ENCODE data around the gene KIF18A. TPM values are rescaled to one million over a fixed set of nuclear protein-coding genes. Genes with fewer than 3 reads are reported as not detected.
"Not testable (repeated sequence)": the region's sequence is repeated elsewhere in the genome, so short reads cannot be mapped to it uniquely, and the experiment has no call there.

KIF18A gene
- total RNA-seq, 1 experiment from 2014 or later = 34.1 TPM

DNA sequence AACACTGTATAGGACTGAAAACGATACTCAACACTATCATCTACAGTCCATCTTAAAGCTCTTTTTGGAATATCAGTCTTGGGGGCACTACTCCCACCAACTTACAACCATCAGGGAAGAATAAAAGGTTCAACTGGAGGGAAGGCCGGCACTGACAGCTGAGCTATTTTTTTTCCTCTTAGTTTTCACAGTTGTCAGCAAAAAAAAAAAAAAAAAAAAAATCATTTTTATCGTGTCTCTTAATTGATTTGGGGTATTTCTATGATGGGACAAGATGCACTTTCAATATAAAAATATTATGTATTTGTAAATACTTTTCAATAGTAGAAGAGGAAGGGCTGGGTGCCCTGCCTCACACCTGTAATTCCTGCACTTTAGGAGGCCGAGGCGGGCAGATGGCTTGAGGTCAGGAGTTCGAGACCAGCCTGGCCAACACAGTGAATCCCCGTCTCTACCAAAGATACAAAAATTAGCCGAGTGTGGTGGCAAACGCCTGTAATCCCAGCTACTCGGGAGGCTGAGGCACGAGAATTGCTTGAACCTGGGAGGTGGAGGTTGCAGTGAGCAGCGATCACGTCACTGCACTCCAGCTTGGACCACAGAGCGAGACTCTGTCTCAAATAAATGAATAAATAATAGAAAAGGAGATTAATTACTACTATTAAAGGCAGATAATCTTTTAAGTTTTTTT is 1.5 kb downstream of the KIF18A start:
- DNase-seq (ENCODE audit: low spot score) = no peak

DNA sequence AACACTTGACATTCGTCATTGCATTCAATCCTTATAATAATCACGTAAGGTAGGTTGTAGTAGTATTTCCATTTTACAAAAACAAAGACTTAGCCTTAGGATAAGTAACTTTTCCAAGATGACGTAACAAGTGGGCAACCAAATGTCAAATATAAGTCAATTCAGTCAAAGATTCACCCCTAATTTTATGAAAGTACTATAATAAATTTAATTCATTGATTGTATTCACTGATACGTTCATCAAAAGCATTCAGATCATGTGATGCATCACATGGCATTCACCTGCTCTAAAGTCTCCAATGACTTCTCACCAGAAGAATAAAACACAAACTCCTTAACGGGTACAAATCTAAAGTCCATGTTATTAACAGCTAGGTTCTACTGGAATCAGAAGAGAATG is 2.1 kb downstream of the KIF18A start:
- DNase-seq (ENCODE audit: low spot score) = no peak

DNA sequence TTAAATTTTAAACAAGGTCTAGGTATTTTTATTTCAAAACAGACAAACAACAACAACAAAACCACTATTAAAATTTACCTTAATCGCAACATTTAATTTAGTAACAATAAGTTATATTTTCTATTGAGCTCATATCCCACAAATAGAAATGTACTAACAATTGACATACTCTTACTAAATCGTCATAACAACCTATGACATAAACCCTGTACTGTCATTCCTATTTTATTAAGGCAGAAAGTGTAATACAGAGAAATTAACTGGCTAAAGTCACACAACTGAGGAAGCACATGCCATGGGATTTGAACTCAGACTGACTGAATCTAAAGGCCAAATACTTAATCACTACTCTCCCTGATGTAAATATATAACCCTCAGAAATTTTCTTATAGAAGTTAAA is 3.0 kb downstream of the KIF18A start:
- DNase-seq (ENCODE audit: low spot score) = no peak

DNA sequence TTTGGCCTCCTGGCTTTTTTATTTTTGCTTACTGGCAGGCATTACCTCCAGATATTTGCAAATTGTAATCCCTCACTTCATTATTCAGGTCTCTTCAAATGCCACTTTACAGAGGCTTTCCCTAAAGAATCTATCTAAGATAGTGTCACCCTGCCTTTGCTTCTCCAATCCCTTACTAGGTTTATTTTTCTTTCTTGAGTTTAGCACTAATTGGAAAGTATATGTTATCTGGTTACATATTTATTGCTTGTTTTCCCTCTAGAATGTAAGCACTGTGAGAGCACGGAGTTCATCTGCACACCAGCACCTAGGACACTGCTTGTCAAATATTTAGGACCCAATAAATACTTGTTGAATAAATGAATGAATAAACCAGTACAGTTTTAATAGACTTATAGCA is 3.5 kb downstream of the KIF18A start:
- no peak for DNase-seq (ENCODE audit: low spot score)

DNA sequence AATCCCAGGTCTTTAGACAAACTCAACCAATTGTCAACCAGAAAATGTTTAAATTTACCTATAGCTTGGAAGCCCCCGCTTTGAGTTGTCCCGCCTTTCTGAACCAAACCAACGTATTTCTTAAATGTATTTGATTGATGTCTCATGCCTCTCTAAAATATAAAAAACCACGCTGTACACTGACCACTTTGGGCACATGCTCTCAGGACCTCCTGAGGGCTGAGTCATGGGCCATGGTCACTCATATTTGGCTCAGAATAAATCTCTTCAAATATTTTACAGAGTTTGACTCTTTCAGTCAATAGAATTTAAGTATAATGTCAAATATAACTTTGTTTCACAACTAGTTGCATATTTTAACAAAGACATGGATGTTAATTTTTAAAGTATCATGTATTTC is 5.7 kb downstream of the KIF18A start:
- not testable (repeated sequence) for DNase-seq (ENCODE audit: low spot score)

DNA sequence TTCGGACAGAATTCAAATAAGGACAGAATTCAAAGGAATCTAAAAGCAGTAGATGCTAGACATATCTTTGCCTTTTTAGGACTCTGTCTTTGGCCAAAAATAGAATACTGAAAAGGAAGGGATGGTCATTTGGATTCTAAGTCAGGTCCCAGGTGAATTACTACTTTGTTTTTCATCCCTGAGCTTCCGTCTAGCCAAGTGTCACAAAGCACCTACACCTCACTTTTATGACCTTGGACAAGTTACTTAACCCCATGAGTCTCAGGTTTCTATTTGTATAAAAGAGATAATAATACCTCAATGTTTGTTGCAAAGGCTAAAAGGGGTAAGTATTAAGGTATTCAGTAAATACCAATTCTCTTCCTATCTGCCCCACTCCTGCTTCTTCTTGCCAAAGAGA is 7.3 kb downstream of the KIF18A start:
- no peak for DNase-seq (ENCODE audit: low spot score)

DNA sequence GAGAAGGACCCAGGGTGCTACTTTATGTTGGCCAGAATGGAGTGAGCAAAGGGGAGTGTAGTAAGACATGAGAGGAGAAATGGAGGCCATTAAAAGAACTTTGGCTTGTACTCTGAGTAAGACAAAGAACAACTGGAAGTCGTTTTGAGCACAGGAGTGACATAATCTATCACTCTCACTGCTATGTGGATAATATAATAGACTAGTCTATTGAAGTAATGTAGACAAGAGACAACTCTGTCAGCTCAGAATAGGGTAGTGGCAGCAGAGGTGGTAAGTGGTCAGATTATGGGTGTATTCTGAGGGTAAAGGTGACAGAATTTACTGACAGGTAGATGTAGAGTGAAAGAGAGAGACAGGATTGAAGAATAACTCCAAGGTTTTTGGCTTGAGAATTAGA is 8.2 kb downstream of the KIF18A start:
- DNase-seq (ENCODE audit: low spot score) = no peak

DNA sequence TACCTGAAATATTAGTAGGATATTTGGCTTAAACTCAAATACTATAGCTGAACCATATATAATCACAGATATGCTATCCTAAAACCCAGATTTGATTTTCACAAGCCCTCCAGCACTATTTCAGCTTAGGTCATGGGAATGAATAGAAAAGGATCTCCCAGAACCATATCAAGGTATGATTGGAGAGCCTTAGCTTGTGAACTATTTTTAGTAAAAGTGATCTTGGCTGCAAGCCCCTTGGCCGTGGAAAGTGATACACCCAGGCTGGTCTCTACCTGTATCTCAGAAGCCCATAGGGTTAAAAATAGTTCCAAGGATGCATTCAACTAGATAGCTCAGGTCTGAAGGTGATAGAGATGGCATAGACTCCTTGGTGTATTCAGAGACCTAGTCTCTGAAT is 9.7 kb downstream of the KIF18A start:
- DNase-seq (ENCODE audit: low spot score) = no peak

DNA sequence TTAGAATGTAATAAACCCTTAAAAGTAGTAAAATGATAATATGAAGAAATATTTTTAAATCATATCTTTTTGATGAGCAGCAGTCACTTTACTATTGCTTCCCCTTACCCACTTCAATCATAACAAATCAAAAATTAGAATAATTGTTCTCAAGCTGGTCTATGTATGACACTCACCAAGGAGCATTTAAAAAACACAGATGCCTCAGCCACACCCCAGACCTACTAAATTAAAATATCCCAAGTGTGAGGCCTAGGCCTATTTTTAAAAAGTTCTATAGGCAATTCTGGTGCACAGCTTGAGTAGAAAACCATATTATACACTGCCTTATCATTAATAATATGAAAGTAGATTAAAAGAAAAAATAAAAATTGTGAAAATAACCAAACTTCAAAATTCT is 15.2 kb downstream of the KIF18A start:
- DNase-seq (ENCODE audit: low spot score) = no peak

DNA sequence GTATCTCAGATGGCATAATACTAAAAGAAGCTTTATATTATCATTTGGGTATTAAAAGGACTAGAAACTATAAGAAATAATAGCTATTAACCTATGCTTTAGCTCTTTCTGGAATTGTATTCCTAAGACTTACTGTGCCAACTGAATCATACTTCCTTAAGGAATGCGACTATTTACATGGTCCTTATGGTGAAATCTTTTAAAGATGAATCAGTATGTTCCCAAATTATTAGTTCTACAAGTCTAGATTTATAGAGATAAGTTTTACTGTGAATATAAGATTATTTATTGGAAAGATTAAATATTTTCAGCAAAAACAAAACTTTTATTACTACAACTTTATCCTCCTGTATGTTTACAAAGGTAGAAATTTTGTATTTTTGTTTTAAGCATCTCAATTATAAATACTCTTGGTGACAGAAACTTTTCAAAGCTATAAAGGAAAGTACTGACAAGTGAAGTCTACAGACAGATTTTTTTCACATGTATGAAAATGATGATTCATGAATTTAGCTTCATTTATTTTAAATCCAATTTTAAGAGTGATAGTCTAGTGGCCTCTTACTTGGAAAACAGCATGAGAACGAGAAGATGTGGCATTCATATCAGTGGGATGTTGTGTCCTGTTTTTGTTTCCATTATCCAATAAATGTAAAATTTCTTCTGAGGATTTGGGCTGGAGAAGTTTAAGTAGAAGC is 17.8 kb downstream of the KIF18A start:
- DNase-seq (ENCODE audit: low spot score) = no peak

DNA sequence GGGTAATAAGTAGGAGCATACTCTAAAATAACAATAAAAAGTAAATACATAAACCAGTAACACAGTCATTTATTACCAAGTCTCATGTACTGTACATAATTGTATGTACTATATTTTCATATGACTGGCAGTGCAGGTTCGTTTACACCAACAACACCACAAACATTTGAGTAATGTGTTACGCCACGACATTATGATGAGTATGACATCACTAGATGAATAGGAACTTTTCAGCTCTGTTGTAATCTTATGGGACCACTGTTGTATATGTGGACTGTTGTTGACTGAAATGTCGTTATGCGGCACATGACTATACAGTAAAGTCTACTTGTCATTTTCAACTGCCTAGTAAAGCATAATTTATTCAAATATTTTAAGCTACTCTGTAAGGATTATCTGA is 18.6 kb downstream of the KIF18A start:
- no peak for DNase-seq (ENCODE audit: low spot score)

DNA sequence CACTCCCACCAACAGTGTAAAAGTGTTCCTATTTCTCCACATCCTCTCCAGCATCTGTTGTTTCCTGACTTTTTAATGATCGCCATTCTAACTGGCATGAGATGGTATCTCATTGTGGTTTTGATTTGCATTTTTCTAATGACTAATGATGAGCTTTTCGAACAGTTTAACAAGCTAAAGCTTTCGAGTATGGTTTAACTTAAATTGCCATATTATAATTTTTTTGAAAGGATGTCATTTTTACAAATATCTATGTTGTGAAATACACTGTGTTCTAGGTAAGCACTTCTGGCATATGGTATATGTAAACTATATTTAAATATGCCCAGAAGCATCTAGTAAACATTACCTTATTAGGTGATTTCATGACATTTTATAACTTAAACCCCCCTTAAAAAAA is 20.3 kb downstream of the KIF18A start:
- DNase-seq (ENCODE audit: low spot score) = not testable (repeated sequence)

DNA sequence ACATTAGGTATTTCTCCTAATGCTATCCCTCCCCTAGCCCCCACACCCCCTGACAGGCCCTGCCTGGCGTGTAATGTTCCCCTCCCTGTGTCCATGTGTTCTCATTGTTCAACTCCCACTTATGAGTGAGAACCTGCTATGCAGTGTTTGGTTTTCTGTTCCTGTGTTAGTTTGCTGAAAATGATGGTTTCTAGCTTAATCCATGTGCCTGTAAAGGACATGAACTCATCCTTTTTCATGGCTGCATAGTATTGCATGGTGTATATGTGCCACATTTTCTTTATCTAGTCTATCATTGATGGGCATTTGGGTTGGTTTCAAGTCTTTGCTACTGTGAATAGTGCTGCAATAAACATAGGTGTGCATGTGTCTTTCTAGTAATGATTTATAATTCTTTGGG is 20.8 kb downstream of the KIF18A start:
- DNase-seq (ENCODE audit: low spot score) = not testable (repeated sequence)

DNA sequence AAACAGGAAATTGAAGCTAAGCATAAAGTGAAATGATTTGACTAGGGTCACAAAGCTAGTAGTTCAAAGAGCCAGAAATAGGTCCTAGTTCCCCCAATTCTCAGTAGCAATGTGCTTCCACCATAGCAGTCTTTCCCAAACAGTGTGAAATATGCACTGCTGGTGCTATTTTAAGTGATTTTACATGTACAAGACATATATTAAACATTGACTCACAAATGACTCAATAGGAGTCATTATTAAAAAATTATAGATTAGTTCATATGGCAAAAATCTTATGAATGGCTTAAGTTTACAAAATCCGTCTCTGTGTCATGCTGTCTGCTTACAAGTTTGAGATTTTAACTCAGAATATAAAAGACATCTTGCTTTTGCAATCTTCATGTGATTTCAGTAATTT is 21.4 kb downstream of the KIF18A start:
- no peak for DNase-seq (ENCODE audit: low spot score)

DNA sequence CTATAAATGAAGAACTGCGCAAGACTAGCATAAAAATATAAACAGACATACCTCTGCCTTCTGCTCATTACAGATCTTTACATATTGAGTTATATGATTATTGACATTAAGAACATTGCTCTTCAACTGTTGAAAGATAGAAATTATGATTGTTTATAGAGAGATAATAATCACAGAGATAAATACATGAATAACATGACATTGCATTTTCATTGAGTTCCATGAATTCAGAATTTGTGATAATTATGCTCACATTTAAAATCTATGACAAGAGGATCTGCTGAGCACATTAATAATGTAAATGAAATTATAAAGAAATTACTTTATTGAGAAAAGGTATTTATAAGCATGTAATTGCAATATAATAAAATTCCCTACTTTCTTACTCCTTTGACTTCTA is 24.8 kb downstream of the KIF18A start:
- no peak for DNase-seq (ENCODE audit: low spot score)

DNA sequence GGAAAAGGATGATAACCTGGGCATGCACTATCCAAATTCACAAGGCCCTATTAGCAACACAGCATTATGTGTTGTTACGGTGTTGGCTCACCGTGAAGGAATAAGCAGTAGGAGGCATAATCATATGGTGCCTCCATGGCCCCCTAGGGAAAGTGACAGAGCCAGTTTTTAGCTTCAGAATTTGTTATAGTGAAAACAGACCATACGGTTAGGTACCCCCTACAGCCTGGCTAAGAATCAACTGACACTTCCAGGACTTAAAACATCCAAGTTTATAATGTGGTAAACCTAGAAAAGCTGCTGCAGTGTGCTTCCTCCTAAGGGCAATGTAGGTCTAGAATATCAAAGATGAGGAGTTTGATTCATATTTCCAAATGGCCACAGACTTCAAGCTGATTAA is 30.4 kb downstream of the KIF18A start:
- DNase-seq (ENCODE audit: low spot score) = no peak

DNA sequence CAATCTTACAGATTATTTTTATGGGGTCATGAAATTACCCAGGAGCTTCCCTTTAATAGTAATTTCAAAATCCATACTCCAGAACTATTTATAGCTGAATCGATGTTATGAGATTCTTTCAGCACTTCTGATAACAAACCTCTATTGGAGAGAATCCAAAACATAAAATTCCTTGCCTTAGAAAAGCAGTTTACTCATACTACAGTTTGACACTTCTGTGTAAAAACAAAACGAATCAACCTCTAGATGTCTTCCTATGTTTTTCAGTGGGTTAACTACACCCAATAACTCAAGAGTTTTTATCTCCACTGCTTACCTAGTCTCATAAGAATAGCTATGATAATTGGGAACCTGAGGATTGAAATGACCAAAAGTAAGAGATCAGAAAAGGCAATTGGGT is 35.6 kb downstream of the KIF18A start:
- no peak for DNase-seq (ENCODE audit: low spot score)

DNA sequence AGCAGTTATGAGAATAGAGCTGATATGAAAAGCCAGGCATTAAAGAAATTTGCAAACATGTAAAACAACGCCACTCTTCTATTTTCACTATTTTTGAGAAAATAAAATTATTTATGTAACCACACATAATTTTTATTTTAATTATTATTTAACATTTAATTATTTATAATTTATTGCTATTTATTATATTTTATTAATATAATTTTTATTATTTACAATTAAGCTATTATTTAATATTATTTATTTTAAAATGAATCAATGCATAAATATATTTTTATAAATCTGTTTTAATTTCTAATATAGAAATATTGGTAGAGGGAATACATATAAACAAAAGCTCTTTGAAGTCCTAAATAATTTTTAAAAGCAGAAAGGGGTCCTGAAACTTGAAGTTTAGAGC is 36.7 kb downstream of the KIF18A start:
- DNase-seq (ENCODE audit: low spot score) = no peak

DNA sequence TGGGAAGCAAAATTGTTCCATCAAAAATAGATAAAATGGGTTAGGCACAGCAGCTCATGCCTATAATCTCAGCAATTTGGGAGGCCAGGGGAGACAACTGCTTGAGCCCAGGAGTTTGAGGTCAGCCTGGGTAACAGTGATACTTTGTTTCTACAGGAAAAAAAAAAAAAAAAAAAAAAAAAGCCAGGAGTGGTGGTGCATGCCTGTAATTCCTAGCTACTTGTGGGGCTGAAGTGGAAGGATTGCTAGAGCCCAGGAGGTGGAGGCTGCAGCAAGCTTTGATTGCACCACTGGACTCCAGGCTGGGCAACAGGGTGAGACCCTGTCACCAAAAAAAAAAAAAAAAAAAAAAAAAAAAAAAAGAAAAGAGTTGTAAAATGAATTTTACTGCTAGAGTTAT is 49.6 kb downstream of the KIF18A start:
- peak; percentile 8 for DNase-seq (ENCODE audit: low spot score)

DNA sequence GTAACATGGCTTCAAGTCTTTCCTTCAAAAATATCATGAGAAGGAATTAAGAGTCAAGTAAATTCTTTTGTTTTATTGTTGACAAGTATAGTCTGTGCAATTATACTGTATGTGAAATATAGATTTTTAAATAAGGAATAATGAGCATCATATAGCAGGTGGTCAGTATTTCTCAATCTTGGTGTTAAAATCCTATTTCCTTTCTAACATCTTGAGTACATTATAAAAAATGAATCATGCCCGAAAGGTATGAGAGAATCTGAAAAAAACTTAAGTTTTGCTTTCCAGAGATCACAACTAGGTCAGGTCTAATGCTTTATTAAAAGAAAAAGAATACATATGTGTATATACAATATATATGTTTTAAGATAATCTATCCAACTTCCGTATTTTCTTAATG is 53.1 kb downstream of the KIF18A start:
- no peak for DNase-seq (ENCODE audit: low spot score)

DNA sequence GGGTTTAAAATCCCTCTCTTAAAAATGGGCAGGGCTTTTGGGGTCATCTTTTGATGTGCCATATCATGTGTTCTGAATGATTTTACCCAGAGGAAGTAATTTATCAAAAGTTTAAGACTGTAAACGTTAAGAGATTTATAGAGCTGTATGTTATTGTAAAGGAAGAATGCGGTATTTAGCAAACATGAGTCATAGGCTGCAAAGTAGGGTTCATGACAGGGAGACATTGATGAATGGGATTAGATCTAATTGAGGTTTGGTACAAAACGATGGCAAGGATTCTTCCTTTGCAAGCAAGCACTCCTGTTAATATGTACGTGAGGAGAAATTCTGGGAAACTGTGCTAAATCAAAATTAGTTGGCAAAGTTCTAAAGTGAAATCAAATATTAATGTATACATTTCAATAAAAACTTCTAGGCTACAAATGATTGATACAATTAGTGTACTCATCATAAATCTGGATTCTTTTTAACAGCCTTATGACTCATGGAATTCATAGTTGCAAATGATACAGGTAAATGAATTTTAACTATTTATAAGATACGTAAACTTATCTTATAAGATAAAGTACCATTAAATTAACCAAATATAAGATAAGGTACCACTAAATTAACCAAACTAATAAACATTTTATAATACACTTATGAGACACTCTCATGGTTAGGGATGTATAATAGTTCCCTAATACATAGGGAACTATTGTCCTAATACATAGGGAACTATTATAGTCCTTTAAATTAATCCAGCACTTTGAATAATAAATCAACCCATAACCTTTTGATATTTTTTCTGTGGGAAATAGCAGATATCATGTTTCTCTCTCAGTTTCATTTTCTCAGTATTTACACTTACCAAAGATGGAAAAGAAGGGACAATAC is 58.4 kb downstream of the KIF18A start:
- DNase-seq (ENCODE audit: low spot score) = peak; percentile 20

DNA sequence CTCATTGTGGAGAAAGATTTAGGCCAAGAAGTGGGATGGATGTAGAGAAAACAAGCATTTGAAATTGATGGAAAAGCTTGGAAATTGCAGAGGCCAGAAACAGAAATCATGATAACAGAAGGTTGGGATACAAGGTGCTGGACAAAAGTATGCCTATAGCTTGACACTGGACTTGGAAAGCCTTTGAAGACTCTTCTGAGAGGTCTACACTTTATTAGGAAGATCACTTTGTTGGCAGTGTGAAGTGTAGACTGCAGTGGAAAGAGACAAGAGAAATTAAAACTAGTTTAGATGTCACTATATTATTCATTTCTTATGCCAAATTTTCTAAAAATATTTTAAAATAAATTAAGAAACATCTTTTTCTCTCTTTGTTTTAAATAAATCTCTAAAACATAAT is 59.1 kb downstream of the KIF18A start:
- DNase-seq (ENCODE audit: low spot score) = no peak
